Lower leg skin (tissue), 3 donors: ENCODE results near the gene NRM.

Experiments used
- POLR2A ChIP-seq, 2 donors: fragments of 450-650 bp; IDR thresholded peaks; one replicate each; pipeline ENCODE4 v1.6.1; 2016 to 2017; ENCODE audit warnings: antibody characterized with exemption in 2 of 2, mild to moderate bottlenecking in 1 of 2, moderate library complexity in 1 of 2
- TF ChIP-seq, protein P1 (sequence below), 3 donors: fragments of 450-650 bp; IDR thresholded peaks; one replicate each; pipeline ENCODE4 v1.5.1; 2016; ENCODE audit warnings: antibody characterized with exemption in 3 of 3, mild to moderate bottlenecking in 3 of 3, moderate library complexity in 2 of 3

DNA sequence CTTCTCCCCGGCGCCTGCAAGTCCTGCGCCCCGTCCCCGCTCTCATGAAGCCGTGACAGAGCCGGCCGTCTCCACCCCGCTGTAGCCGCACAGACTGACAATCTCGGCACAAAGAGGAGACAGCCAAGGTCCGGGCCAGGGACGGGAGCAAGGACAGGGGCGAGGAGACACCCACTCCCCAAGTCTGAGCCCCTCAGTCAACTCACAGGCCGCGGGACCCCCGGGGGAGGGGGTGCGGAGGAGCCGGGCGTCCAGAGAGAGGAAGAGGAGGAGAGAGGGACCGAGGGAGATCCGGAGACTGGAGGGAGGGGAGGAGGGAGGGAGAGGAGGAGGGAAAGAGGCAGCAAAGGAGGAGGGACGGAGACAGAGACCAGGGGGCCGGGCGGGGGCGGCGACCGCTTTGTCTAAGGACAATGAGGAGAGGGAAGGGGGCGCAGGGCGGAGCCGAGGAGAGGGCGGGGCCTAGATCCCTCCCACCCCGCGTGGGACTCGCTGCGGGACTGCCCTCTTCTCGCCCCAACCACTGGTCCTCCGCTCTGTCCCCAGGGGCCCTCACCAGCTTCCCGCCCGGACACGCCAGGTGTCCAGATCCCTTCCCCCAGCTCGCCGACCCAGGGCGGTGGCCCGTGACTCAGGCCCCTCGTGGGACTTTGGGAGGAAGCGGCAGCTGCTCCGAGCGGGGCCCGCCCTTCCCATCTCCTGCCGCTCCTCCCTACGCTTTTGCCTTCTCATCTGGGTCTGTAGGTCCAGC lies 3.7 kb downstream of the NRM start:
- TF ChIP-seq POLR2A (IDR thresholded peaks at IDR 0.05) = no peak
- TF ChIP-seq, protein P1, sequence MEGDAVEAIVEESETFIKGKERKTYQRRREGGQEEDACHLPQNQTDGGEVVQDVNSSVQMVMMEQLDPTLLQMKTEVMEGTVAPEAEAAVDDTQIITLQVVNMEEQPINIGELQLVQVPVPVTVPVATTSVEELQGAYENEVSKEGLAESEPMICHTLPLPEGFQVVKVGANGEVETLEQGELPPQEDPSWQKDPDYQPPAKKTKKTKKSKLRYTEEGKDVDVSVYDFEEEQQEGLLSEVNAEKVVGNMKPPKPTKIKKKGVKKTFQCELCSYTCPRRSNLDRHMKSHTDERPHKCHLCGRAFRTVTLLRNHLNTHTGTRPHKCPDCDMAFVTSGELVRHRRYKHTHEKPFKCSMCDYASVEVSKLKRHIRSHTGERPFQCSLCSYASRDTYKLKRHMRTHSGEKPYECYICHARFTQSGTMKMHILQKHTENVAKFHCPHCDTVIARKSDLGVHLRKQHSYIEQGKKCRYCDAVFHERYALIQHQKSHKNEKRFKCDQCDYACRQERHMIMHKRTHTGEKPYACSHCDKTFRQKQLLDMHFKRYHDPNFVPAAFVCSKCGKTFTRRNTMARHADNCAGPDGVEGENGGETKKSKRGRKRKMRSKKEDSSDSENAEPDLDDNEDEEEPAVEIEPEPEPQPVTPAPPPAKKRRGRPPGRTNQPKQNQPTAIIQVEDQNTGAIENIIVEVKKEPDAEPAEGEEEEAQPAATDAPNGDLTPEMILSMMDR (IDR thresholded peaks at IDR 0.05) = no peak
